GM21619 (cell line): ENCODE data around the gene NCAPD3.
"Not testable (repeated sequence)": the region's sequence is repeated elsewhere in the genome, so short reads cannot be mapped to it uniquely, and the experiment has no call there.

Source experiments
- ATAC-seq: cut with Tn5 transposase; IDR thresholded peaks from one replicate; pipeline ENCODE4 v1.9.1; 2021; ENCODE audit not compliant: unreplicated experiment

Gene NCAPD3

DNA sequence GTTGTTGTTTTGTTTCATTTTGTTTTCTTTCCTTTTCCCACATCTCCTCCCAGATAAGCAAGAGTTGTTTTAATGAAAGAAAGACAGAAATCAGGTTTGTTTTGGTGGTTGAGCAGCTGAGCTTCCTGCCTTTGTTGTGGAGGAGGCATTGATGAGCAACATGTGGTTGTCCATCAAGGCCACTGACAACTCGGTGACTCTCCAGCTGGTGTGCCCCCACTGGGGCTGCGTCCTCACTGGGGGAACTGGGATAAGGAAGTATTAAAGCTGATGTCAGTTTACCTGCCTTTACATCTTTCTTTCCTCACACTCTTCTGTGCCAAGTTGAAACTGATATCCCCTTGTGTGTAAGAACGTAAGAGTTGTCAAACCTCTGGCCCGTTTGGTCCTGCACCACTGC, 6.6 kb upstream of the NCAPD3 start:
- no peak for ATAC-seq

DNA sequence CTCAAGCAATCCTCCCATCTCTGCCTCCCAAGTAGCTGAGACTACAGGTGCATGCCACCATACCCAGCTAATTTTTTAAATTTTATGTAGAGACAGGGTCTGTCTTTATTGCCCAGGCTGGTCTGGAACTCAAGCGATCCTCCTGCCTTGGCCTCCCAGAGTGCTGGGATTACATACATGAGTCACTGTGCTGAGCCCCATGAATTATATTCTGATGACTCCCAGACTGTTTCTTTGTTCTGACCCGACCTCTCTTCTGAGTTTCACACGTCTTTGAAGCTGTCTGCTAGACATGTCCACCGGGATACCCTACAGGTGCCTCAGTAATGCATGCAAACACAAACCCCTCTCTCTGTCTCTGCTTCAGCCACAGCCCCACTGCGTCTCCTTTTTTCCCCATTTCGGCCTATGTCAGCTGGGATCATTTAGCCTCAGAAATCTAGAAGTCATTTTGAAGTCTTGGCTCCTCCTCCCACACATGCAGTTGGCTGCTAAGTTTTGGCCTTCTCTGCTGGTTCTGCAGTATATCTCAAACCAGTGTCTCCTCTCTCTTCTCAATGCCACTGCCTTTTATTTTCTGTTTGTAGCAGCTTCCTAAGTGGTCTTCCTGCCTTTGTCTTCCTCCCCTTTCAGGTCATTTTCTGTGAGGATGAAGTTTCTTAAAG, 5.5 kb upstream of the NCAPD3 start:
- no peak for ATAC-seq

DNA sequence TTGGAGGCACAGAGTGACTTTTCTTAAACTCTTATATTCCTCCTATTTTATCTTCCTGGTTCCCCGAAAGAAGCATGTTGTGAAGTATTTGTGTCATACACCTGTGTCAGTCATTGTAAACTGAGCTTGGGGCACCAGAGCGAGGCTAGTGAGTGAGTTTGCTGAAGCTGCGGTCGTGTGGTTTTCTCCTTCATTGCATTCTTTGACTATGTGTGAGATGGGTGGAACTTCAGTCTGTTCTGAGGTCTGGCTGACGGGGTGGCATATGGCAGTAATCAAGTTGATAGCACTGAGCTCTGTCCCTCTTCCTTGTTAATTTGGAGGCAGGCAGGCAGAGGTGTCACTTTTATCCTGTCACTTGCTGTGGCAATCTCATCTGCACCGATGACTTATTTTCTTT, 4.9 kb upstream of the NCAPD3 start:
- peak; percentile 55 for ATAC-seq

DNA sequence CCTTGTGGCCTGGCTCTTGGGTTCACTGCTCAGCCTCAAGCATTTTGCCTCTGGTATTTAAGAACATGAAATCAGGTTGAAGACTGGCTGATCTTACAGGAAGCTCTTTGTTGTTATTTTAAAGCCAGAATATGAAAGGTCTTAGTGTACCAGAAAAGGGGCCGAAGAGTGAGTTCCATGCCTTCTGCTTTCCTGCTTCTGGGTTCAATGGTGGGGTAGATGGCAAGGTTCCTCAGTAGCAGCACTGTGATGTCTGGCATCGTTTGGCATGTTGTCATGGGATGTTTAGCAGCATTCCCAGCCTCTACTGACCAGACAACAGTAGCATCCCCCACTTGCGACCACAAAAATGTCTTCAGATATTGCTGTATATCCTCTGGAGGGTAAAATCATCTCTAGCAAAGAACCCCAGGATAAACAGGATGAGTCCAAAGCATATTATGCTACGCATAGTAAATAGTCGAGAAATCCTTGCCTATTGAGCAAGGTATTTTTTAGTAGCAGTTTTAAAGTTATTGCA, 3.1 kb upstream of the NCAPD3 start:
- ATAC-seq, result no peak

DNA sequence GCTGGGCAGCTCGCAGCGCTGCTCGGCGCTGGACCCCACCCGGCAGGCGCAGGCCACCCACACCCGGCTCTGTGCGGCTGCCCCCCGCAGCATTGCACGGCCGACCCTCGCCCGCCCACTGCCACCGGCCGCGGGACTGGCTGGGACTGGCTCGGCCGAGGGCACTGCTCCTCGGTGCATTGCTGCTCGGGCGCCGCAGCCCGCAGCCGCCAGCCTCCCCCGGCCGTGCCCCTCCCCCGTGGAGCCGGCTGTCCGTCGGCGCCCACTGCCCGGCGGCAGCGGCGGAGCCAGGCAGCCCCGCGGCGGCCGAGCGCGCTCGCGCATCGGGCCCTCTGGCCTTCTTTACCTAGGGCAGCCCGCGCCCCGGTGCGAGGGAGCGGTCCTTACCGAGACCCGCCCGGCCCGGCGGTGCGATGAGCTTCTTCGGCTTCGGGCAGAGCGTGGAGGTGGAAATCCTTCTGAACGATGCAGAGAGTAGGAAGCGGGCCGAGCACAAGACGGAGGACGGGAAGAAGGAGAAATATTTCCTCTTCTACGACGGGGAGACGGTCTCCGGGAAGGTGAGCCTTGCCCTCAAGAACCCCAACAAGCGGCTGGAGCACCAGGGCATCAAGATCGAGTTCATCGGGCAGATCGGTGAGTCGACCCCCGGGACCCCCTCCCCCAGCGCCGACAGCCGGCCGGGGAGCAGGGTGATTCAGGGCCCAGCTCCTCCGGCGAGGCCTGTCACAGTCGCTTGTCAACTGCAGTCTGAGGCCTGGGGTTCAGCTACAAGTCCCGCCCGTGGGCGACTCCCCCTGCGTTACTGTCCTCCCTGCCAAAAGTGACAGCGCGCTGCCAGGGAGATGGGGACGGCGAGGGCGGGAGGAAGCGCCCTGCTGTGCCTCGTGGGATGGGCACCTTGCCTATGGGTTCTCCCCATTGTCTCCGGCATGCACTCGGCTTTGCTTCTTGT, 1.2 kb upstream of the NCAPD3 start:
- peak; percentile 11 for ATAC-seq

DNA sequence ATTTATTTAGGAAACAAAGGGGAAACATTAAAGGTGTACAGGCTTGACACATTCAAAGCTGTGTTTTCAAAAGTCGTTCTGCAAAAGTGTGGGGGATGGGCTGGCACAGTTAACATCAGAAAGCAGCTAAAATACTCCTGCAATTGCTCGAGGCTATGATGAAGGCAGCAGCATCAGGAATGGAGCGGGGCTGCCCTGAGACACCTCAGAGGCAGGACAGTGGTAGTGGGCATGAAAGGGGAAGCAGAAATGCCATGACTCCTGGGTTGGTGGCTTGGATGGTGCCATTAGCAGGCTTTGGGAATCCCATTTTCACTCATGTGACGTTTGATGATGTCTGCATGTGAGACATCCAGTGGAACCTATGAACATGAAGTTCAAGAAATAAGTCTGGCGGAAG, 646 bp downstream of the NCAPD3 start:
- no peak for ATAC-seq

DNA sequence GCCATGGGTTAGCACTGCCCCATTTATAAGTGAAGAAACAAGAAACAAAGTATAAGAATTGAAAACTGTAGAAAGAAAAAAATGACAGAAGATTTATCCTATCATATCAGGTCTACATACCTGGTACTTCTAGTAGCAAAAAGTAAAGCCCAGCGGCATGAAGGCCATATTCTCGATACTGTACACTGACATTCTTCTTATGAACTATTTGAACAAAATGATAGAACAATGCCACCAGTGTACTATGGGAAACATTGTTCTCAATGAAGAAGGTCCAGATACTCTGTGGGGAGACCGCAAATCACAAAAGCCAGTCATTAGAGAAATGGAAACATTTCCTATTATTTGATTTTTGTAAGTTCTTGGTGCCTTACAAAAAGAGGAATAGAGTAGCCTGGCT, 7.0 kb downstream of the NCAPD3 start:
- no peak for ATAC-seq

DNA sequence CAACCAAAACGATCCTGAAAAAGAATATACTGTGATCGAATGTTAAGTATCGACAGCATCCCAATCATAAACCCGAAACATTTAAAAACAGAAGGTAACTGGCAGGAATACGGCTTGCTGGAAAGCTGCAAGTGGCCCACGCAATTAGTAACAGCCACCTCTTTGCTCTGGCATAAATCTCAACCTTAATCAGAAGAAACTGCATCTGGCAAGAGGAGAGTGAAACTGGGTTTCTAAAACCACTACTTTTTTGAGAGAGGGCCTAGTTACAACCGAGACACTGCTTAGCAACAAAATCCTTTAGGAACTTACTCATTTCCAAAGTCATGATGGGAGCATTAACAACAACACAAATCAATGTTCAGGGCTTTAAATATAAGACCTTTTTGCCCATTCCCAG, 7.9 kb downstream of the NCAPD3 start:
- ATAC-seq, result no peak

DNA sequence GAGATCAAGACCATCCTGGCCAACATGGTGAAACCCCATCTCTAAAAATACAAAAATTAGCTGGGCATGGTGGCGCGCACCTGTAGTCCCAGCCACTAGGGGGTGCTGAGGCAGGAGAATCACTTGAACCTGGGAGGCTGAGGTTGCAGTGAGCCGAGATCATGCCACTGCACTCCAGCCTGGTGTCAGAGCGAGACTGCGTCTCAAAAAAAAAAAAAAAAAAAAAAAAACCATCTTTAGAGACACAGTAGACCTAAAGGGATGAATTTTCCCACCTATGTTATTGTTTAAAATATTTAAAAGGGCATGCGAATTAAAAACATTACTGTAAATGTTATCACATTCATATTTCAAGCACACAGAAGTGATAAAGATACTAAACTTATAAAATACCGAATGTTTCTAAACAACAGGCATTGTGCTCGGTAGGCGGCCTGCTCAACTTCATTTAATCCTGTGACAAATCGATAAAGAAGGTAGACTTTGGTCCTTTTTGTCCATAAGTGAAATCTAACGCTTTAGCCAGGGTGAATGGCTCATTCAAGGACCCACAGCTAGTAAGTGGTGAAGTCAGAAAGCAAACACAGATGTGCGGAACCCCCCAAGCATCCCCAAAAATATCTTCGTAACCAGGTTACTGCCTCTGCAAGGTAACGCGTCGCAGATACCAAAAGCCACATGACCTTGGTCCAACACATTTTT, 16.1 kb downstream of the NCAPD3 start:
- no peak for ATAC-seq

DNA sequence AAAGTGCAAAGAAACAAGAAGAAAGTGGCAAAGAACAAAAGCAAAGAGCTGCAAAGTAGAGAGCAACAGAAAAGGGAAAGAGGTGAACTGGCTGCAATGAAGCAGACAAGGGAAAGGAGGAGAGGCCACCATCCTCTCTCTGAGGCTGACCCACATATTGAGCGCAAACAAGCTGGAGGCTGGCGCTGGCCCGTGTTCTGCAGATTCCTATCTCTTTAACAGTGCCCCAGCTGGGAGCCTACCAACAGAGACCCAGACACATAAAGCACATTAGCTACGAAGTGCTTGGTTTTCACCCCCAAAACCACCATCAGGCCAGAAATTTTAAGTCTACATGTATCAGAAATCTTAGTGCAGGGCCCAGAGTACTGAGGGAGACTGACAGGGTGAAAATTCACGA, 17.6 kb downstream of the NCAPD3 start:
- no peak for ATAC-seq

DNA sequence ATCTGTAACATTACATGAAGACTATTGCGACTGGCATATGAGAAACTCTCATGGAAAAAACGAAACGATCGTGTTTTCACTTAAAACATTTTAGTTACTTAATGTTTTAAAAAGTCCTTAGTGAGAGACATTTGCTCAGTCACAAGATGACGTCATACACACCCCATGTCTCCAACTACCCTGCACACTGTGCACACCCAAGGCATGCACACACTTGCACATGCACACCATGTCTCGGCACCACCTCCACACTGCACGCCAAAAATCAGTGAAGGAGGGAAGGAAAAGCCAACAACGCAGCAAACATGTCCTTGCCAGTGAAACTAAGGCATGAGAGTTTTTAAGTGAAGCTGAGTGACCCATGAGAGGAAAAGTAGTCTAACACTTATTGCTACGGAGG, 18.0 kb downstream of the NCAPD3 start:
- no peak for ATAC-seq

DNA sequence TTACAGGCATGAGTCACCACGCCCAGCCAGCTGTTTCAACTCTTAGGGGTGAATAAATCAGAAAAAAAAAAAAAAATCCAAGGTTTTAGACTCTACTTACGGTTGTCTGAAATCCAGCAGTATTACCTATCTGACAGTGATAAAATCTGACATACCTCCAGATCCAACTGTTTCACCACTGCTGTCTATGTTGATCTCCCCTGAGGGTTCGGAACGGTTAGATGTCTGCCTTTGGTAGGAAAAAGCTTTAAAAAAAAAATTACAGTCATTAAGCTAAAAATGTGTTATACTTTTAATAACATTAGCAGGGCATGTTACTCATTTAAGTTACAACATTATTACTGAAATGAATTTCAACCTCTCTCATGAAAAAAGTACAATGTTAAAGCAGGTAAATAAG, 21.1 kb downstream of the NCAPD3 start:
- ATAC-seq, result no peak

DNA sequence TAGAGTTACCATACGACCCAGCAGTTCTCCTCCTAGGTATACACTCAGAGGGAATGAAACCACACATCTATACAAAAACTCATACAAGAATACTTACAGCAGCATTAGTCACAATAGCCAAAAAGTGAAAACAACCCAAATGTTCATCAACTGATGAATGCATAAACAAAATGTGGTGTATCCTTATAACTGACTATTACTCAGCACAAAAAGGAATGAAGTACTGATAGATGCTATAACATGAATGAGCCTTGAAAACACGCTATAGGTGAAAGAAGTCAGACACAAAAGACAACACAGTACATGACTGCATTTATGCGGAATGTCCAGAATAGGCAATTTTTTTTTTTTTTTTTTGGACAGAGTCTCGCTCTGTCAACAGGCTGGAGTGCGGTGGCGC, 23.1 kb downstream of the NCAPD3 start:
- no peak for ATAC-seq

DNA sequence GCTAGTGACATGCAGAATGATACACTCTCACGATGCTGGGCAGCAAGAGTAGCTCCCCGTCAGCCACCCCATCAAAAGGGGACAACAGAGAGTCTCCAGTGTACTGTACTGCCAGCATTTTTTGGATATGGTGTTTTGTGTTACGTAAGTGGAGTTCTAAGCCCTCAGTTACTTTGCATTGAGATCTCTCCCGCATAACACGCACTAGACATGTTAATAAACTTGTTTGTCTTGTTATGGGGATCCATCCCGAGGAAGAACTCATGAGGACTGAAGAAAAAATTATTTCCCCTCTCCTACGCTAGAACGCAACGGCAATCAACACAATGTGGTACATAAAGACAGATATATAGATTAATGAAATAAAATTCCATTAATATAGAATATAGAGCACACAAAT, 24.2 kb downstream of the NCAPD3 start:
- ATAC-seq, result no peak

DNA sequence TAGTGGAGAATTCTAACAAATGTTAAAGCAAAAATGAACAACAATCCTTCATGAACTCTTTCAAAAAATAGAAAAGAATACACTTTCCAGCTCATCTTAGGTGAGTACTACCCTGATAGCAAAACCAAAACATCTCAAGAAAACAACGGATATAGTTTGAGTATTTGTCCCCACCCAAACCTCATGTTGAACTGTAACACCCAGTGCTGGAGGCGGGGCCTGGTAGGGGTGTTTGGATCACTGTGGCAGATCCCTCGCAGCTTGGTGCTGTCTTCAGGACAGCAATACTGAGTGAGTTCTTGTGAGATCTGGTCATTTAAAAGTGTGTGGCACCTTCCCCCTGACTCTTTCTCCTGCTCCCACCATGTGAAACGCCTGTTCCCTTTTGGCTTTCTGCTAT, 27.0 kb downstream of the NCAPD3 start:
- no peak for ATAC-seq

DNA sequence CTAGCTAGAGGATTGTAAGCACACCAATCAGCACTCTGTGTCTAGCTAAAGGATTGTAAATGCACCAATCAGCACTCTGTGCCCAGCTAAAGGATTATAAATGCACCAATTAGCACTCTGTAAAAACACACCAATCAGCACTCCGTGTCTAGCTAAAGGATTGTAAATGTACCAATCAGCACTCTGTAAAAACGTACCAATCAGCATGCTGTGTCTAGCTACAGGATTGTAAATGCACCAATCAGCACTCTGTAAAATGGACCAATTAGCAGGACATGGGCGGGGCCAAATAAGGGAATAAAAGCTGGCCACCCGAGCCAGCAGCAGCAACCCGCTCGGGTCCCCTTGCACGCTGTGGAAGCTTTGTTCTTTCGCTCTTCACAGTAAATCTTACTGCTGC, 35.7 kb downstream of the NCAPD3 start:
- ATAC-seq, result not testable (repeated sequence)

DNA sequence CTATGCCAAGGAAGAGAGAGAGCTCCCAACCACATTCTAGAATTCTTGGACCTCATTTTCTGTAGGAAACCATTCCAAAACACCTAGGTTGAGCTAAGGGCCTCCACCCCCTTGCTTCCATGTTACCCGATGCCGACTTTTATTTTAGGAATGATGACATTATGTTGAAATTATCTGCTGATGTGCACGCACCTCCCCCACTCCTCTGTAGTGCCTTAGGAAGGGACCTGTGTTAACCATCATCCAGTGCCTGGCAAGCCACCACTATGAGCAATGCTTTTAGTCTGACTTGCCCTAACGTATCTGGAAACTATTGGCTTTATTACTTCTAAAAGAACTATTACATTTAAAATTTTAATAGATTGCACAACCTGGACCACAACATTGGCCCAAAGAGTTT, 42.1 kb downstream of the NCAPD3 start:
- no peak for ATAC-seq

DNA sequence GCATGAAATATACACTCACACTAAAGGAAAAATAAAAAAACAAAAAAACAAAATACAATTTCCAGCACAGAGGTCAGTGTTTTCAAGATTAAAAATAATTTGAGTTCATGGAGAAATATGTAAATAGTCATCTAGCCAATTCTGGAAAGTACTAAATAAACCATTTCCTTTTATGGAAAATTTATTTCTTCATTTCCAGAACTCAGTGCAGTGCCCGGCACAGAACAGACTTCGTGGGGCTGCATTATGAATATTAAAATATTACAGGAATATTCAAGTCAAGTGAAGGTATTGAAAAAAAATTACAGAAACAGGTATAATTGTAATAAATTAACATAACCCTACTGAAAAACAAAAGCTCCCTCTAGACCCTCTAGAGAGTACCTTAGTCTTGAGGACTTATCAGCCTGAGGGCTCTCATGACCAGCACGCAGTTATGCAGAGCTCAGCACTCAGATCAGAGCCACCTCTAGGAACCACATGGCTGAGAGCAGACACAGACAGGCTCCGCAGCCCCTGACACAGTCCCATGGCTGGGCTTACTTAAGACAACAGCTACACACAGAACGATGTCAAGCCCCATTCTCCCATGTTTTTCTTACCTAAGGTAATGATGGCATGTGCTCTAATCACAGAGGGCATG, 45.6 kb downstream of the NCAPD3 start:
- ATAC-seq, result no peak

DNA sequence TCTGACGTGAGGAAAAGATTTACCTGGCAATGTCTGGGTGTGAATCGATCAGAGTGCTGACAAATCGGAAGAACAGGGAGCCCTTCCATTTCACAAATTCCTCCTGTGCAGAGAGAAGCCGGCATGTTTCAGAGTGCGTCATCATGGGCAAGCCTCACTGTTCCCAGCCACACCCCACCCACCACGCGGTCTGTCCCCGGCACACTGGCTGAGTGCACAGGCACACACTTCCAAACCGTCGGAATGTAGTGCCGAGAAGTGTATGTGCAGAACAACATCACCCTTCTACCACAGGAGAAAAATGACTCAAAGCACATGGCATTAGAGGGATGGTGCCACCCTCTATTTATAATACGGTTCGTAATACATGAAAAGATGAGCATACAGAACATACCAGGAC, 47.5 kb downstream of the NCAPD3 start:
- ATAC-seq, result no peak

DNA sequence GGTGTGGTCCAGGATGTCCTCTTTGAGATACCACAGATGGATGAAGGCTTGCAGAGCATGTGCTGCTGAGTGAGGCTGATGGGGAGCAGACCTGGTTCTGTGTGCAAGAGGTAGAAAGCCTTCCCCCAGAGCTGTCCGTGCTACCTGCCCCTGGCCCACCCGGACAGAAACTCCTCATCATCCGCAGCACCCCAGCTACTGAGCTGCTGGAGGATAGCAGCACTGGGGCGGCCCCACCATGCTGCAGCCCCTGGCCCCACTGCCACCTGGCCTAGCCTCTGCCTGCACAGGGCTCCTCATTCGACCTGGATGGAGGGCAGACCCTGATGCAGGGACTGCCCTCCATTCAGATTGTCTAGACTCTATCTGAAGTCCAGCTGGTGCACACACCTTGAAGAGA, 50.5 kb downstream of the NCAPD3 start:
- ATAC-seq, result no peak

DNA sequence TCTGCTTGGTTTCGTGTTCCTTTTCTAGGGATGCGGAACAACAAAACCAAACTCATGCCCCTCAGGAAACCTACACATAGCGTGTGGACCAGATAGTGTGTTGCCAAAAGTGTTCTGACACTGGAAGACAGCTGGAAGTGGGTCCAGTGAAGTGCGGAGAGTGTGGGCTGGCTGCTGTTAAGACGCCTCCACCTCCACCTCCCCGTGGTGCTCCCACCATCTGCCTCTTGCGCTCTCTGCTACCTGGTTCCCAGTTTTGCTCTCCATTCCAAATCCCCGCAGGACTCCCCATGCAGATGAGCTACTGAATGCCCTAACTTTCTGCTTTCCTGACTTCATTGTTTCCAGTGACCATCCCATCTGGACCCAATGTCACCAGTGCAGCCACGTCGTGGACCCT, 51.8 kb downstream of the NCAPD3 start:
- no peak for ATAC-seq
